ENCODE measurements around the gene FBXO21. TPM values are rescaled to one million over a fixed set of nuclear protein-coding genes. Genes with fewer than 3 reads are reported as not detected.
A peak's percentile ranks its signal among the peaks of the same experiment; 100 is the strongest.

The FBXO21 gene
- total RNA-seq, 4 donors from 2014 or later = 80.2 to 95.8 (median 81.9) TPM

DNA sequence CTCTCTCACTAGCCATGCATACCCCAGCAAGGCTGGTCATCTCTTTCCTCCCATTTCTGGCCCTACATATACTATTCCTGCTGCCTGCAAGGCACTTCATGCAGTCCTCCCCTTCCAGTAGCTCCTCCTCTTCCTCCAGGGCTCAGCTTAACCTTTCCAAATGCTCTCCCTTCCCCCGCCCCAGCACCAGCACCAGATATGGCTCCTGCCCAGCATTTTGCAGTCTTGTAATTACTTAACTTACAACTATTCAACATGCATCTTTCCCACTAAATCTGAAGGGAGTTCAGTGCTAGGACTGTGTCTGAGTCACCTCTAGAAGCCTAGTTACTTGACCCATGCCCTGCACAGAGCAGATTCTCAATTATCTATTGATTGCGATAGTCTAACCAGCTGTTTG lies 1.8 kb upstream of the FBXO21 start:
- peaks cover 0 to 1% of the 10 kb centered on the region in 2 donors for H3K36me3 ChIP-seq
- WGBS, 2 donors (ENCODE audit: low coverage in 1 of 2) = 78% methylated on average over 2 of the region's 2 CpGs; no CpG with 5 or more reads in 1 of the 2 donors
- peaks cover 0 to 26% (median 6%) of the 10 kb centered on the region in 3 donors for H3K4me1 ChIP-seq
- H3K27me3 ChIP-seq = no peaks in the 10 kb centered on the region
- H3K27ac ChIP-seq = no peak overlapping the region
- ATAC-seq = no peak
- H3K4me3 ChIP-seq = no peak overlapping the region
- no peaks in the 10 kb centered on the region for H3K9me3 ChIP-seq
- no peak for TF ChIP-seq POLR2A (IDR thresholded peaks at IDR 0.05)
- TF ChIP-seq POLR2AphosphoS5 (IDR thresholded peaks at IDR 0.05) = no peak
- TF ChIP-seq EP300 (IDR thresholded peaks at IDR 0.05) = no peak
- TF ChIP-seq, protein P1, sequence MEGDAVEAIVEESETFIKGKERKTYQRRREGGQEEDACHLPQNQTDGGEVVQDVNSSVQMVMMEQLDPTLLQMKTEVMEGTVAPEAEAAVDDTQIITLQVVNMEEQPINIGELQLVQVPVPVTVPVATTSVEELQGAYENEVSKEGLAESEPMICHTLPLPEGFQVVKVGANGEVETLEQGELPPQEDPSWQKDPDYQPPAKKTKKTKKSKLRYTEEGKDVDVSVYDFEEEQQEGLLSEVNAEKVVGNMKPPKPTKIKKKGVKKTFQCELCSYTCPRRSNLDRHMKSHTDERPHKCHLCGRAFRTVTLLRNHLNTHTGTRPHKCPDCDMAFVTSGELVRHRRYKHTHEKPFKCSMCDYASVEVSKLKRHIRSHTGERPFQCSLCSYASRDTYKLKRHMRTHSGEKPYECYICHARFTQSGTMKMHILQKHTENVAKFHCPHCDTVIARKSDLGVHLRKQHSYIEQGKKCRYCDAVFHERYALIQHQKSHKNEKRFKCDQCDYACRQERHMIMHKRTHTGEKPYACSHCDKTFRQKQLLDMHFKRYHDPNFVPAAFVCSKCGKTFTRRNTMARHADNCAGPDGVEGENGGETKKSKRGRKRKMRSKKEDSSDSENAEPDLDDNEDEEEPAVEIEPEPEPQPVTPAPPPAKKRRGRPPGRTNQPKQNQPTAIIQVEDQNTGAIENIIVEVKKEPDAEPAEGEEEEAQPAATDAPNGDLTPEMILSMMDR (IDR thresholded peaks at IDR 0.05) = no peak

DNA sequence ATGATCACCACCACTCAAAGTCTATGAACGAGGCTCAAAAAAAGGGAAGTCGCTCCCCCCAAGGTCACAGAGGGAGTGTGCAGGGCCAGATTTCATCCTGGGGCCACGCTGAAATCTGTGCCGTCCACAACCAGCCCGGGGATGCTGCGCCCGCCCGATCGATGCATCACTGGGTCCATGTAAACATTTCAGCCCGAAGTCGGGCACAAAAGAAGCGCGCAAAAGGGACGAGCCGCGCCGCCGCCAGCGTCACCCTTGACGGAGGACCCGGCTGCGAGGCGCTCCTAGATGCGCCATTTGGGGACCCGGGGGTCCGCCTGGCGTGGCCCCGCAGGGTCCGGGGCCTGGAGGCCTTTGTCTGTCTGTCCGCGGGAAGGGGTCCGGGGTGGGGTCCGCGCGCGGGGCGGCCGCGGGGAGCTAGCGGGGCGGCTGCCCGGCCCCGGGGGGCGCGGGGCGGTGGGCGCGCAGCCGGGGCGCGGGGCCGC lies 503 bp downstream of the FBXO21 start:
- TF ChIP-seq EP300 (IDR thresholded peaks at IDR 0.05) (no peak), POLR2A (IDR thresholded peaks at IDR 0.05) (no peak), POLR2AphosphoS5 (IDR thresholded peaks at IDR 0.05) (no peak)
- TF ChIP-seq, protein P1 (IDR thresholded peaks at IDR 0.05) = no peak
- peak; percentile 25 for ATAC-seq

DNA sequence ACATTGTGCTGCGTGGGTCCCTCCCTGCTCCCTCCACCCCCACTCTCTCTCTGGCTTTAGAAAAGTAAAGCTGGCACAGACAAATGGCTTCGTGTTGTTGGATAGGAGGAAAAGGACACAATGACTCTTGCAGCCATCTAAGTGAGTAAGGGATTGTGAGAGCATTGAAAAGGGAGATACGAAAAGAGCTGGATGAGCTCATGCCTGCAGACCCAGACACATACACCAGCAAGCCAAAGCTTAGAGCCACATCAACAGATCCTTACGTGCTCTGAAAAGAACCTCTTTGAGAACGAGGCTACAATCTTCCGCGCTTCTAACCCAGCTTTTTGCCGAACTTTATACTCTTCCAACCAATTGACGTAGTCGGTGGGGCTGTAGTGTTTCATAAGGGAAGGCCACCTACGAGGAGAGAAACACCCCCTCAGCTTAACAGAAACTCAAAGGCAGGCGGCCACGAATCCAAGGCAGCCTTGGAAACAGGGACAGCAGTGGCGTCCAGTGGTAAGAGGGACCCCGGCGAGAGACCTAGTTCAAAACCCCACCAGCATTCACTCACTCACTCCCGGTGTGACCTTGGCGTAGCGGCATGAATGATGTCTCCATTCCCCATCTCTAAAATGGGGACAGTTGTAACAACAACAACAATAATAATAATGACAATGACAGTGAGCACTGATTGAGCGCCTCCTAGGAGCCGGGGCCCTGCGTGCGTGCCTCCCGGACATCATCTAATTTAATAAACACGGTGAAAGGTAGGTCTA lies 1.1 kb downstream of the FBXO21 start:
- Histone ChIP-seq H3K4me3 (peak overlapping the region; percentile 69 to 88), H3K27ac (peak overlapping the region in 3 of 4 donors; percentile 80 to 88 (median 83)), H3K9me3 (no peaks in the 10 kb centered on the region), H3K27me3 (no peaks in the 10 kb centered on the region), H3K36me3 (peaks cover 0 to 30% of the 10 kb centered on the region in 2 donors), H3K4me1 (peaks cover 0 to 26% (median 6%) of the 10 kb centered on the region in 3 donors)
- peak; percentile 34 for TF ChIP-seq POLR2AphosphoS5 (IDR thresholded peaks at IDR 0.05)
- TF ChIP-seq POLR2A (IDR thresholded peaks at IDR 0.05) = no peak
- 14% methylated on average over 8 to 12 of the region's 25 CpGs for WGBS, 2 donors (ENCODE audit: low coverage in 1 of 2)
- ATAC-seq = no peak

More for the DNA sequence above, 503 bp downstream of the FBXO21 start:
- WGBS, 2 donors (ENCODE audit: low coverage in 1 of 2) = 0% methylated on average over 2 of the region's 52 CpGs; no CpG with 5 or more reads in 1 of the 2 donors
- H3K36me3 ChIP-seq = peaks cover 0 to 24% of the 10 kb centered on the region in 2 donors
- H3K9me3 ChIP-seq = no peaks in the 10 kb centered on the region
- peak overlapping the region; percentile 69 to 88 for H3K4me3 ChIP-seq
- H3K4me1 ChIP-seq = peaks cover 0 to 26% (median 6%) of the 10 kb centered on the region in 3 donors
- H3K27me3 ChIP-seq = no peaks in the 10 kb centered on the region
- H3K27ac ChIP-seq = peak overlapping the region in 3 of 4 donors; percentile 80 to 88 (median 83)

- no peak overlapping the region for H3K27ac ChIP-seq
- H3K27me3 ChIP-seq = no peaks in the 10 kb centered on the region
- H3K4me3 ChIP-seq = no peak overlapping the region
- H3K4me1 ChIP-seq = peaks cover 0 to 26% (median 6%) of the 10 kb centered on the region in 3 donors
- TF ChIP-seq, protein P1 (IDR thresholded peaks at IDR 0.05) = no peak
- no peak for TF ChIP-seq POLR2A (IDR thresholded peaks at IDR 0.05)
- TF ChIP-seq POLR2AphosphoS5 (IDR thresholded peaks at IDR 0.05) = no peak
- no peak for TF ChIP-seq EP300 (IDR thresholded peaks at IDR 0.05)
- 89 to 90% methylated on average over 1 to 12 of the region's 12 CpGs for WGBS, 2 donors (ENCODE audit: low coverage in 1 of 2)
- no peak for ATAC-seq
- peaks cover 0 to 40% of the 10 kb centered on the region in 2 donors for H3K36me3 ChIP-seq
- no peaks in the 10 kb centered on the region for H3K9me3 ChIP-seq
Measured at GRCh38 chr12:117188121-117188665, 2.1 kb downstream of the FBXO21 start.

- no peaks in the 10 kb centered on the region for H3K9me3 ChIP-seq
- H3K27ac ChIP-seq = no peak overlapping the region
- H3K4me1 ChIP-seq = peaks cover 0 to 26% (median 6%) of the 10 kb centered on the region in 3 donors
- no peak overlapping the region for H3K4me3 ChIP-seq
- TF ChIP-seq POLR2A (IDR thresholded peaks at IDR 0.05) = no peak
- TF ChIP-seq, protein P1 (IDR thresholded peaks at IDR 0.05) = no peak
- no peak for TF ChIP-seq POLR2AphosphoS5 (IDR thresholded peaks at IDR 0.05)
- TF ChIP-seq EP300 (IDR thresholded peaks at IDR 0.05) = no peak
- 77 to 78% methylated on average over 4 of the region's 4 CpGs for WGBS, 2 donors (ENCODE audit: low coverage in 1 of 2)
- ATAC-seq = no peak
- peaks cover 0 to 48% of the 10 kb centered on the region in 2 donors for H3K36me3 ChIP-seq
- no peaks in the 10 kb centered on the region for H3K27me3 ChIP-seq
Measured at GRCh38 chr12:117187421-117187820, 2.8 kb downstream of the FBXO21 start.
